ENCODE data around the gene CHRNA5.

The CHRNA5 gene

DNA sequence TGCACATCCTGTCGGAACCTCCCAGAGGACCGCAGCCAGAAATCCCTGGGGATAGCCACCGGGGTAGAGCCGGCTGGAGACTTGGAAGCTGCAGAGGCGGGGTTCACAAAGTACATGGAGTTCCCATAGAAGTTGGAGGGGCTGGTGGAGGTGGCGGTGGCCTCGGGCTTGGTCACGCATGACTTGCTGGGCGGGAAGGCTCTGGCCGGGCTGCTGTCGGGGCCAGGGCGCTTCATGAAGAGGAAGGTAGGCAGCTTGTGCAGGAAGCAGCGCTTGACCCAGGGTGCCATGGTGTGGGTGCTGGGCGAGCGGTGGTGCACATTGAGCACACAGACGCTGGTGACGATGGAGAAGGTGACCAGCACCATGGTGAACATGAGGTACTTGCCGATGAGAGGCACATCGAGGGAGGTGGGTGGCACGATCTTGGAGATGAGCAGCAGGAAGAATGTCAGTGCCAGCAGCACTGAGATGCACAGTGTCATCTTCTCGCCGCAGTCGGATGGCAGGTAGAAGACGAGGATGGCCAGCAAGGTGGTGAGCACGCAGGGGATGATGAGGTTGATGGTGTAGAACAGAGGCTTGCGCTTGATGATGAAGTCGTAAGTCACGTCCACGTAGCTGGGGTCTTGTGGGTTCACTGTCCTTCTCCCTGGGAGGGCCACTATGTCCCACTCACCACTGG, 63.9 kb downstream of the CHRNA5 start:
- Mint-ChIP-seq H3K27me3 (peaks cover 40 to 72% of the 10 kb centered on the region in 2 donors), H3K4me3 (no peak overlapping the region), H3K4me1 (ENCODE audit: low read depth in 2 of 2) (peaks cover 0 to 2% of the 10 kb centered on the region in 2 donors), H3K9me3 (peaks cover 0 to 3% of the 10 kb centered on the region in 2 donors), H3K27ac (no peak overlapping the region), H3K36me3 (ENCODE audit: insufficient read depth) (no peaks in the 10 kb centered on the region)
- ATAC-seq (replicated peaks) (no peak), DNase-seq (no peak)

- Mint-ChIP-seq H3K4me1 (ENCODE audit: low read depth in 2 of 2) (peaks cover 0 to 2% of the 10 kb centered on the region in 2 donors), H3K9me3 (peaks cover 0 to 3% of the 10 kb centered on the region in 2 donors), H3K4me3 (no peak overlapping the region), H3K36me3 (ENCODE audit: insufficient read depth) (no peaks in the 10 kb centered on the region), H3K27ac (no peak overlapping the region), H3K27me3 (peaks cover 36 to 68% of the 10 kb centered on the region in 2 donors)
- ATAC-seq (replicated peaks) (no peak), DNase-seq (no peak)
Measured at GRCh38 chr15:78629716-78630065, 64.4 kb downstream of the CHRNA5 start.

DNA sequence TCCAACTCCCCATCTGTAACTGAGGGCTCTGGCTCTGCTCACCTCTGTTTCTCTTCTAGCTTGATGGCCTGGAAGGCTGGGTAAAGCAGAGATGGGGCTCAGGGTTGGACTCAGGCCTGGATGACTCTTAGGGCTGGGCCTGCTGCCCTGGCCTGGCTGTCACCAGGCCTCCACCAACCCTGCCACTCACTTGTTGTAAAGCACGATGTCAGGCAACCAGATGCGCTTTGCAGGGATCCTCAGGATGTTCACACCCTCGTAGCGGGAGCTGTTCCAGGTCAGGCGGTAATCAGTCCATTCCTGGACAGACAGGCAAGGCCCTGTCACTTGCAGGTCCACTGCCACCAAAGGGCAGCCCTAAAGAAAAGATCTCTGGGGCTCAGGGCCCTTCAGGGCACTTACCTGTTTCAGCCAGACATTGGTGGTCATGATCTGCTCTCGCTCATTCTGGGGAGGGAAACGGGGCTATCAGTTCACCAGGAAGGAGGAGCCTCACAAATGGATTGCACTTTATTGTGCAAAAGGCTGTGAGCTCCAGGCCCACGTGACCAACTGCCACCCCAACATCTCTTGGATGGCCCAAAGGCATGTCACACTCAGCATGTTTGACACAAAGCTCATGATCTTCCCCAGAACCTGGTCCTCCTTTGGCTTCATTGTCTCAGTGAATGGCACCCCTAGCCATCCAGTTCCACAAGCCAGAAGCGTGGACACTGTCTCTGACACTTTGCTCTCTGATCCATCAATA, 65.7 kb downstream of the CHRNA5 start:
- Mint-ChIP-seq H3K9me3 (peaks cover 0 to 3% of the 10 kb centered on the region in 2 donors), H3K4me1 (ENCODE audit: low read depth in 2 of 2) (no peaks in the 10 kb centered on the region), H3K36me3 (ENCODE audit: insufficient read depth) (no peaks in the 10 kb centered on the region), H3K27me3 (peaks cover 36 to 60% of the 10 kb centered on the region in 2 donors), H3K4me3 (no peak overlapping the region), H3K27ac (no peak overlapping the region)
- no peak for ATAC-seq (replicated peaks)
- no peak for DNase-seq

DNA sequence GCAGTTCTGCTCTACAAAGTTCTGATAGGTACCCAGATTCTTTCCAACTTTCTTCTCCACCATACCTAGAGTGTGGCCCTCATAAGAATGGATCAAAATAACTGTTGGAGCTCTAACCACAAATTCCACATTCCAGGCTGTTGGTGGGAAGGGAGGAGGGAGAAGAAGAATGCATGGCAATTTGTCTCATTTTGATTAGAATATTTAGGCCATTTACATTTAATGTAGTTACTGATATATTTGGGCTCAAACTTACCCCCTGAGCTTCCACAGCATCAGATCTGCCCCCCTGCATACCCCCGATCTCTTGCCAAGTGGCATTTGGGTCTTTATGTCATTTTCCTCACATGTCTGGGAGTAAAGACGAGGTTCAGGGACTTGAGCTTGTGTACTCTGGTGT, 68.0 kb downstream of the CHRNA5 start:
- Mint-ChIP-seq H3K27ac (no peak overlapping the region), H3K36me3 (ENCODE audit: insufficient read depth) (no peaks in the 10 kb centered on the region), H3K4me3 (no peak overlapping the region), H3K9me3 (peaks cover 0 to 3% of the 10 kb centered on the region in 2 donors), H3K27me3 (peaks cover 17 to 56% of the 10 kb centered on the region in 2 donors), H3K4me1 (ENCODE audit: low read depth in 2 of 2) (no peaks in the 10 kb centered on the region)
- ATAC-seq (replicated peaks) (no peak), DNase-seq (no peak)

GRCh38 chr15:78634210-78635145, 69.2 kb downstream of the CHRNA5 start:
- Mint-ChIP-seq H3K36me3 (ENCODE audit: insufficient read depth) (no peaks in the 10 kb centered on the region), H3K27ac (no peak overlapping the region), H3K9me3 (peaks cover 0 to 3% of the 10 kb centered on the region in 2 donors), H3K27me3 (peaks cover 12 to 52% of the 10 kb centered on the region in 2 donors), H3K4me3 (no peak overlapping the region), H3K4me1 (ENCODE audit: low read depth in 2 of 2) (no peaks in the 10 kb centered on the region)
- ATAC-seq (replicated peaks), result no peak
- DNase-seq, result no peak

- Mint-ChIP-seq H3K9me3 (peaks cover 0 to 3% of the 10 kb centered on the region in 2 donors), H3K27ac (no peak overlapping the region), H3K36me3 (ENCODE audit: insufficient read depth) (no peaks in the 10 kb centered on the region), H3K27me3 (peaks cover 10 to 47% of the 10 kb centered on the region in 2 donors), H3K4me3 (no peak overlapping the region), H3K4me1 (ENCODE audit: low read depth in 2 of 2) (no peaks in the 10 kb centered on the region)
- DNase-seq (no peak), ATAC-seq (replicated peaks) (no peak)
Measured at GRCh38 chr15:78635346-78635745, 70.0 kb downstream of the CHRNA5 start.

DNA sequence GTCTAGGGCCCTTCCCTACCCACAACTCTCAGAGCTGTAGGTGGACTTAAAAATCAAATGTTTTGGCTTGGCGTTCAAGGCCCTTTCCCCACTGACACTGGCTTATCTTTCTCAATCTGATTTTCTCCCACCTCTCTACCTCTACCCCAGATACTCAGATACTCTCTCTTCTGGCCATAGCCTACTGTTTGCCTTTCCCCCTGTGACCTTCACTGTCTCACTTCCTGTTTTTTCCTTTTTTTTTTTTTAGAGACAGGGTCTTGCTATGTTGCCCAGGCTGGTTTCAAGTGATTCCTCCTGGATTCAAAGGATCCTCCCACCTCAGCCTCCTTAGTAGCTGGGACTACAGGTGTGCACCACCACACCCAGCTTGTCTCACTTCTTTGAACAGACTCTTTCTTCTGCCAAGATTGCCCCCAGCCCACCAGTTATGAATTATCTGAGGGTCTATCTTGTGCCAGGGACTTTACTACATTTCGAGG, 71.1 kb downstream of the CHRNA5 start:
- H3K27me3 Mint-ChIP-seq, result peaks cover 13 to 53% of the 10 kb centered on the region in 2 donors
- no peak for ATAC-seq (replicated peaks)
- H3K36me3 Mint-ChIP-seq (ENCODE audit: insufficient read depth), result no peaks in the 10 kb centered on the region
- H3K4me1 Mint-ChIP-seq (ENCODE audit: low read depth in 2 of 2), result peaks cover 0 to 3% of the 10 kb centered on the region in 2 donors
- H3K4me3 Mint-ChIP-seq, result no peak overlapping the region
- H3K9me3 Mint-ChIP-seq, result peaks cover 0 to 3% of the 10 kb centered on the region in 2 donors
- H3K27ac Mint-ChIP-seq, result no peak overlapping the region
- DNase-seq, result no peak

GRCh38 chr15:78637776-78638435, 72.6 kb downstream of the CHRNA5 start:
- H3K4me1 Mint-ChIP-seq (ENCODE audit: low read depth in 2 of 2), result peaks cover 0 to 8% of the 10 kb centered on the region in 2 donors
- no peak overlapping the region for H3K27ac Mint-ChIP-seq
- H3K9me3 Mint-ChIP-seq, result peaks cover 0 to 3% of the 10 kb centered on the region in 2 donors
- ATAC-seq (replicated peaks) (no peak), DNase-seq (no peak)
- no peak overlapping the region for H3K4me3 Mint-ChIP-seq
- H3K36me3 Mint-ChIP-seq (ENCODE audit: insufficient read depth), result no peaks in the 10 kb centered on the region
- H3K27me3 Mint-ChIP-seq, result peaks cover 22 to 58% of the 10 kb centered on the region in 2 donors

GRCh38 chr15:78638658-78639314, 73.5 kb downstream of the CHRNA5 start:
- Mint-ChIP-seq H3K4me1 (ENCODE audit: low read depth in 2 of 2) (peaks cover 0 to 8% of the 10 kb centered on the region in 2 donors), H3K27ac (no peak overlapping the region), H3K36me3 (ENCODE audit: insufficient read depth) (peaks cover 4% of the 10 kb centered on the region), H3K4me3 (no peak overlapping the region), H3K27me3 (peaks cover 22 to 50% of the 10 kb centered on the region in 2 donors), H3K9me3 (no peaks in the 10 kb centered on the region)
- no peak for ATAC-seq (replicated peaks)
- peak in 2 of 3 experiments; percentile 12 to 21 for DNase-seq

- no peaks in the 10 kb centered on the region for H3K9me3 Mint-ChIP-seq
- peaks cover 4% of the 10 kb centered on the region for H3K36me3 Mint-ChIP-seq (ENCODE audit: insufficient read depth)
- peak; percentile 22 for ATAC-seq (replicated peaks)
- H3K27ac Mint-ChIP-seq, result no peak overlapping the region
- H3K27me3 Mint-ChIP-seq, result peaks cover 22 to 40% of the 10 kb centered on the region in 2 donors
- no peak for DNase-seq
- H3K4me1 Mint-ChIP-seq (ENCODE audit: low read depth in 2 of 2), result peaks cover 0 to 8% of the 10 kb centered on the region in 2 donors
- H3K4me3 Mint-ChIP-seq, result peak overlapping the region; percentile 34 to 76
Measured at GRCh38 chr15:78640527-78641101, 75.3 kb downstream of the CHRNA5 start.

GRCh38 chr15:78641102-78641748, 75.9 kb downstream of the CHRNA5 start, which contains the start of gene CHRNB4:
CHRNB4 (minus strand) TSS chr15:78641210; CDS start chr15:78641133, 77 bp downstream.
- Mint-ChIP-seq H3K9me3 (no peaks in the 10 kb centered on the region), H3K27ac (no peak within 1 kb of the TSS), H3K4me3 (peak within 1 kb of the TSS; percentile 45 to 76), H3K27me3 (peaks cover 22 to 40% of the 10 kb centered on the region in 2 donors), H3K4me1 (ENCODE audit: low read depth in 2 of 2) (peaks cover 0 to 8% of the 10 kb centered on the region in 2 donors), H3K36me3 (ENCODE audit: insufficient read depth) (peaks cover 4% of the 10 kb centered on the region)
- DNase-seq (no peak), ATAC-seq (replicated peaks) (peak; percentile 62)

Data from effector memory CD8-positive, alpha-beta T cell (primary cell).